ENCODE results near the gene DYNLT2.

DYNLT2 gene

GRCh38 chr6:169763308-169763707 lies 11.9 kb upstream of the DYNLT2 start:
- WGBS (ENCODE audit: extremely low coverage, insufficient coverage, low lambda C conversion rate) = no CpG with 5 or more reads among the region's 10 CpGs
- no peak for DNase-seq
- no peaks in the 10 kb centered on the region for H3K79me2 ChIP-seq (ENCODE audit: control insufficient read depth, insufficient read depth, low read length)
- H2AK5ac ChIP-seq (ENCODE audit: low read length) = no peak overlapping the region
- no peak overlapping the region for H2BK15ac ChIP-seq (replicated peaks; ENCODE audit: low read depth)
- H3K23ac ChIP-seq (ENCODE audit: low read length) = no peak overlapping the region
- no peak overlapping the region for H4K5ac ChIP-seq (ENCODE audit: low read length)
- H3K27me3 ChIP-seq (ENCODE audit: insufficient read depth, low read length, poor library complexity) = no peaks in the 10 kb centered on the region
- no peak overlapping the region for H3K56ac ChIP-seq (ENCODE audit: low read length)
- H2BK5ac ChIP-seq (ENCODE audit: low read length) = no peak overlapping the region
- no peak overlapping the region for H3K18ac ChIP-seq (ENCODE audit: low read length)
- H3K27ac ChIP-seq (ENCODE audit: low read depth, low read length) = no peak overlapping the region
- H3K4ac ChIP-seq (ENCODE audit: low read depth, low read length) = no peak overlapping the region
- H3K4me1 ChIP-seq (ENCODE audit: control insufficient read depth, low read depth, low read length) = no peaks in the 10 kb centered on the region
- H4K8ac ChIP-seq (ENCODE audit: low read depth, low read length) = no peak overlapping the region
- H3K79me1 ChIP-seq (ENCODE audit: low read length) = no peaks in the 10 kb centered on the region
- no peak overlapping the region for H3K4me2 ChIP-seq (ENCODE audit: low read length)
- H3K4me3 ChIP-seq (ENCODE audit: low read length) = no peak overlapping the region
- H3K9ac ChIP-seq (ENCODE audit: low read length) = no peak overlapping the region
- peaks cover 3% of the 10 kb centered on the region for H3K36me3 ChIP-seq (ENCODE audit: control insufficient read depth, insufficient read depth, low read length)
- no peak overlapping the region for H2BK120ac ChIP-seq (ENCODE audit: low read depth, low read length)

GRCh38 chr6:169755162-169755561 lies 3.8 kb upstream of the DYNLT2 start:
- Histone ChIP-seq H3K18ac (ENCODE audit: low read length) (no peak overlapping the region), H3K9ac (ENCODE audit: low read length) (no peak overlapping the region), H3K27ac (ENCODE audit: low read depth, low read length) (no peak overlapping the region), H3K79me1 (ENCODE audit: low read length) (peaks cover under 1% of the 10 kb centered on the region), H4K8ac (ENCODE audit: low read depth, low read length) (no peak overlapping the region), H3K79me2 (ENCODE audit: control insufficient read depth, insufficient read depth, low read length) (peaks cover 6% of the 10 kb centered on the region), H2BK15ac (replicated peaks; ENCODE audit: low read depth) (no peak overlapping the region), H3K4ac (ENCODE audit: low read depth, low read length) (no peak overlapping the region), H2BK120ac (ENCODE audit: low read depth, low read length) (no peak overlapping the region), H3K4me2 (ENCODE audit: low read length) (no peak overlapping the region), H4K5ac (ENCODE audit: low read length) (peak overlapping the region; percentile 9), H2AK5ac (ENCODE audit: low read length) (no peak overlapping the region), H3K36me3 (ENCODE audit: control insufficient read depth, insufficient read depth, low read length) (no peaks in the 10 kb centered on the region), H3K4me1 (ENCODE audit: control insufficient read depth, low read depth, low read length) (peaks cover 6% of the 10 kb centered on the region), H2BK5ac (ENCODE audit: low read length) (no peak overlapping the region), H3K56ac (ENCODE audit: low read length) (no peak overlapping the region), H3K23ac (ENCODE audit: low read length) (no peak overlapping the region), H3K4me3 (ENCODE audit: low read length) (no peak overlapping the region), H3K27me3 (ENCODE audit: insufficient read depth, low read length, poor library complexity) (no peaks in the 10 kb centered on the region)
- no CpG with 5 or more reads among the region's 6 CpGs for WGBS (ENCODE audit: extremely low coverage, insufficient coverage, low lambda C conversion rate)
- no peak for DNase-seq

DNA sequence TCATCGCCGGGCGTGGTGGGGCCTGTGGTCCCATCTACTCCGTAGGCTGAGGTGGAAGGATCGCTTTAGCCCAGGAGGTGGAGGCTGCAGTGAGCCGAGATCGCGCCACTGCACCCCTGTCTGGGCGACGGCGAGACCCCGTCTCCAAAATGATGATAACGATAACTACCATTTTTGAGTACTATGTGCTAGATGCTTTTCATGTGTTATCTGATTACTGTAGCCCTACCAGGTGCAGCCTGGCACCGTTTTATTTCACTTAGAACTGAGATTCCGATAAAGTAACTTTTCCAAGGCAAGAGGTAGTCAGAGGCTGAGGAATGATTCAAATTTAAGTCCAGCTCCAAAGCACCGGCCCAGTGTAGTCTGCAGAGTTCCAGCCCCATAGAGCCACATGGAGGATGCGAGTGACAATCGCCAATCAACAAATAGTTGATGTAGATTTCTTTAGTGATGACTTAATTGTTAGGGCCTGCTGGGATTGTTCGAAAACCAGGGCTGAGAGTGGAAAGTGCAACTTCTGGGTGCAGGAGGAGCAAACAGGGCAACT lies 777 bp upstream of the DYNLT2 start:
- Histone ChIP-seq H3K79me1 (ENCODE audit: low read length) (peaks cover 2% of the 10 kb centered on the region), H3K4me2 (ENCODE audit: low read length) (peak overlapping the region; percentile 75), H2BK120ac (ENCODE audit: low read depth, low read length) (peak overlapping the region; percentile 54), H3K4me1 (ENCODE audit: control insufficient read depth, low read depth, low read length) (peaks cover 7% of the 10 kb centered on the region), H3K23ac (ENCODE audit: low read length) (no peak overlapping the region), H4K8ac (ENCODE audit: low read depth, low read length) (no peak overlapping the region), H3K9ac (ENCODE audit: low read length) (peak overlapping the region; percentile 97), H2AK5ac (ENCODE audit: low read length) (peak overlapping the region; percentile 66), H3K79me2 (ENCODE audit: control insufficient read depth, insufficient read depth, low read length) (peaks cover 7% of the 10 kb centered on the region), H3K18ac (ENCODE audit: low read length) (peak overlapping the region; percentile 85), H3K27ac (ENCODE audit: low read depth, low read length) (peak overlapping the region; percentile 98), H3K4ac (ENCODE audit: low read depth, low read length) (peak overlapping the region; percentile 99), H3K56ac (ENCODE audit: low read length) (peak overlapping the region; percentile 99), H3K4me3 (ENCODE audit: low read length) (peak overlapping the region; percentile 64), H4K5ac (ENCODE audit: low read length) (no peak overlapping the region), H3K36me3 (ENCODE audit: control insufficient read depth, insufficient read depth, low read length) (no peaks in the 10 kb centered on the region), H2BK15ac (replicated peaks; ENCODE audit: low read depth) (no peak overlapping the region), H3K27me3 (ENCODE audit: insufficient read depth, low read length, poor library complexity) (no peaks in the 10 kb centered on the region), H2BK5ac (ENCODE audit: low read length) (peak overlapping the region; percentile 92)
- WGBS (ENCODE audit: extremely low coverage, insufficient coverage, low lambda C conversion rate) = no CpG with 5 or more reads among the region's 19 CpGs
- peak; percentile 79 for DNase-seq

DNA sequence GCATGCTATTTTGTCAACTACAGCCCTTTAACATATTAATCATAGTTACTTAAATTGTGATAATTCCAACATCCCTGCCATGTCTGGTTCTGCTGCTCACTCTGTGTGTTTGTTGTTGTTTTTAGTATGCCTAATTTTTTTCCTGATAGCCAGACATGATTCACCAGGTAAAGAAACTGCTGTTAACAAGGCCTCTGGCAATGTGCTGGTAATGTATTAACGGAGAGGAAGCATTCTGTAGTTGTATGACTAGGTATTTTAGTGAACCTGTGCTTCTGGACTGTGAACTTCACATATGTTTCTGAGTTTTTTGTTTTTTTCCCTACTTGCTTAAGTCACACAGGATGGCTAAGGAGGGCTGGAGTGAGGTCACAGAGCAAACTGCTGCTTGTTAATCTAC lies 4.8 kb downstream of the DYNLT2 start:
- Histone ChIP-seq H3K36me3 (ENCODE audit: control insufficient read depth, insufficient read depth, low read length) (no peaks in the 10 kb centered on the region), H3K79me2 (ENCODE audit: control insufficient read depth, insufficient read depth, low read length) (peaks cover 7% of the 10 kb centered on the region), H3K4ac (ENCODE audit: low read depth, low read length) (no peak overlapping the region), H3K4me2 (ENCODE audit: low read length) (no peak overlapping the region), H2BK15ac (replicated peaks; ENCODE audit: low read depth) (no peak overlapping the region), H3K23ac (ENCODE audit: low read length) (no peak overlapping the region), H3K9ac (ENCODE audit: low read length) (no peak overlapping the region), H2BK120ac (ENCODE audit: low read depth, low read length) (no peak overlapping the region), H3K56ac (ENCODE audit: low read length) (no peak overlapping the region), H3K18ac (ENCODE audit: low read length) (no peak overlapping the region), H2BK5ac (ENCODE audit: low read length) (no peak overlapping the region), H3K27me3 (ENCODE audit: insufficient read depth, low read length, poor library complexity) (no peaks in the 10 kb centered on the region), H3K27ac (ENCODE audit: low read depth, low read length) (no peak overlapping the region), H3K79me1 (ENCODE audit: low read length) (peaks cover 2% of the 10 kb centered on the region), H4K8ac (ENCODE audit: low read depth, low read length) (no peak overlapping the region), H4K5ac (ENCODE audit: low read length) (no peak overlapping the region), H2AK5ac (ENCODE audit: low read length) (no peak overlapping the region), H3K4me1 (ENCODE audit: control insufficient read depth, low read depth, low read length) (peaks cover 2% of the 10 kb centered on the region), H3K4me3 (ENCODE audit: low read length) (no peak overlapping the region)
- no CpG with 5 or more reads among the region's 1 CpG for WGBS (ENCODE audit: extremely low coverage, insufficient coverage, low lambda C conversion rate)
- DNase-seq = no peak

DNA sequence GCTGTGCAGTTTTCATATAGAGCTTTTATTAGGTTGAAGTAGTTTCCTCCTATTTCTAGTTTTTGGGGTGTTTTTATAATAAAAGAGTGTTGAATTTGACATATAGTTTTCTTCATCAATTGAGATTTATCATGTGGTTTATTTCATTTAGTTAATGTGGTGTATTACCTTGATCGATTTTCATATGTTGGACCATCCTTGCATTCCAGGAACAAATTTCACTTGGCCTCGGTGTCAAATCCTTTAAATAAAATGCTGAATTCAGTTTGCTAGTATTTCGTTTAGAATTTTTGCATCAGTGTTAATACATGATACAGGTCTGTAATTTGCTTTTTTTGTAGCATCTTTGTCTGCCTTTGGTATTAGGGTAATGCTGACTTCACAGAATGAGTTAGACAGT lies 6.0 kb downstream of the DYNLT2 start:
- Histone ChIP-seq H4K8ac (ENCODE audit: low read depth, low read length) (no peak overlapping the region), H4K5ac (ENCODE audit: low read length) (no peak overlapping the region), H3K79me2 (ENCODE audit: control insufficient read depth, insufficient read depth, low read length) (peaks cover 3% of the 10 kb centered on the region), H3K56ac (ENCODE audit: low read length) (no peak overlapping the region), H3K4me1 (ENCODE audit: control insufficient read depth, low read depth, low read length) (peaks cover 2% of the 10 kb centered on the region), H3K23ac (ENCODE audit: low read length) (no peak overlapping the region), H3K9ac (ENCODE audit: low read length) (no peak overlapping the region), H3K4me3 (ENCODE audit: low read length) (no peak overlapping the region), H2BK120ac (ENCODE audit: low read depth, low read length) (no peak overlapping the region), H2BK15ac (replicated peaks; ENCODE audit: low read depth) (no peak overlapping the region), H3K27me3 (ENCODE audit: insufficient read depth, low read length, poor library complexity) (no peaks in the 10 kb centered on the region), H3K4ac (ENCODE audit: low read depth, low read length) (no peak overlapping the region), H3K36me3 (ENCODE audit: control insufficient read depth, insufficient read depth, low read length) (no peaks in the 10 kb centered on the region), H2AK5ac (ENCODE audit: low read length) (no peak overlapping the region), H3K4me2 (ENCODE audit: low read length) (no peak overlapping the region), H3K18ac (ENCODE audit: low read length) (no peak overlapping the region), H2BK5ac (ENCODE audit: low read length) (no peak overlapping the region), H3K79me1 (ENCODE audit: low read length) (peaks cover 2% of the 10 kb centered on the region), H3K27ac (ENCODE audit: low read depth, low read length) (no peak overlapping the region)
- no peak for DNase-seq
- no CpG with 5 or more reads among the region's 3 CpGs for WGBS (ENCODE audit: extremely low coverage, insufficient coverage, low lambda C conversion rate)

DNA sequence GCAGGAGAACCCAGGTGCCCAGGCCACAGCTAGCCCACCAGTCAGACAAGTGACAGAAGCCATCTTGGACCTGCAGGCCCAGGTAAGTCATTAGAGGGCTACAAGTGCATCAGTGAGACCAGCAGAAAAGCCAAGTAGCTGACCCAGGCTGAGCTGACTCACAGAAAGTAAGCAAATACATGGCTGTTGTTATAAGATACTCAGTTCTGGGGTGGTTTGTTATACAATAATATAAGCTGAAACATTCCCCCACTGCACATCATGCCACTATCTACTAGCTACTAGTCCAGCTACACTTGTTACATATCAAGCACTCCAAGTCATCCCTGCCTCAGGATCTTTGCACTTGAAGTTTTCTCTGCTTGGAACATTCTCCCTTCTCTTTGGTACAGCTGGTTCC lies 10.0 kb downstream of the DYNLT2 start:
- Histone ChIP-seq H3K4ac (ENCODE audit: low read depth, low read length) (no peak overlapping the region), H3K4me2 (ENCODE audit: low read length) (no peak overlapping the region), H3K18ac (ENCODE audit: low read length) (no peak overlapping the region), H2BK5ac (ENCODE audit: low read length) (no peak overlapping the region), H2BK120ac (ENCODE audit: low read depth, low read length) (no peak overlapping the region), H3K4me1 (ENCODE audit: control insufficient read depth, low read depth, low read length) (no peaks in the 10 kb centered on the region), H3K27ac (ENCODE audit: low read depth, low read length) (no peak overlapping the region), H3K4me3 (ENCODE audit: low read length) (no peak overlapping the region), H4K8ac (ENCODE audit: low read depth, low read length) (no peak overlapping the region), H3K27me3 (ENCODE audit: insufficient read depth, low read length, poor library complexity) (no peaks in the 10 kb centered on the region), H3K79me1 (ENCODE audit: low read length) (no peaks in the 10 kb centered on the region), H3K79me2 (ENCODE audit: control insufficient read depth, insufficient read depth, low read length) (no peaks in the 10 kb centered on the region), H3K23ac (ENCODE audit: low read length) (no peak overlapping the region), H2AK5ac (ENCODE audit: low read length) (no peak overlapping the region), H3K36me3 (ENCODE audit: control insufficient read depth, insufficient read depth, low read length) (no peaks in the 10 kb centered on the region), H4K5ac (ENCODE audit: low read length) (no peak overlapping the region), H2BK15ac (replicated peaks; ENCODE audit: low read depth) (no peak overlapping the region), H3K9ac (ENCODE audit: low read length) (no peak overlapping the region), H3K56ac (ENCODE audit: low read length) (no peak overlapping the region)
- no peak for DNase-seq
